ENCODE results near the gene CD22.

The CD22 gene

DNA sequence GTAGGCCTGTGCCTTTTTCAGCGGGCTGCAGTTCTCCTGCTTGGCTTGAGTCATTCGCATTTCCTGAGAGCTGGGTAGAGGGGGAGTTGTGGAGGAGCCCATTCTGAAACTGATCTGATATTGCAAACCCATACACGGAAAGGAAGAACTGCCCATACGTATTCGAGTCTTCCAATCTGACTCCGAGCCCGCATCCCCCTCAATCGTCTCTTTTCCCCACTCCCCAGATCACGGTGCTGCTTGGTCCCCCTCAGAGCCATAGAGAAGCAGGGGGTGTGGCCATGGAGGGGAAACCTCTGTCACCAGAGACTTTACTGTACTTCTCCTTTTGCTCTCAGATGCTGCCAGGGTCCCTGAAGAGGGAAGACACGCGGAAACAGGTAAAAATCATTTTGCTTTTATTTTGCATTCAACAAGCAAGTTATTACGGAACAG lies at the start of gene CD22:
TSS of gene CD22 (plus strand) at position 337 of the 435 bp plus-strand sequence. CDS start 2,854 bp downstream, outside the sequence.
- H3K36me3 ChIP-seq (ENCODE audit: control insufficient read depth, insufficient read depth, low read length): peaks cover 6% of the 10 kb centered on the region
- peak within 1 kb of the TSS; percentile 71 for H3K4me3 ChIP-seq (replicated peaks; ENCODE audit: low read depth, low read length)
- TF ChIP-seq CTCF (IDR thresholded peaks at IDR 0.05; ENCODE audit: insufficient read depth, low read length, poor library complexity, severe bottlenecking): no peak
- DNase-seq (ENCODE audit: extremely low read depth, insufficient read length): peak; percentile 76
- no peaks in the 10 kb centered on the region for H3K27me3 ChIP-seq (replicated peaks; ENCODE audit: control insufficient read depth, insufficient read depth, low read length)

DNA sequence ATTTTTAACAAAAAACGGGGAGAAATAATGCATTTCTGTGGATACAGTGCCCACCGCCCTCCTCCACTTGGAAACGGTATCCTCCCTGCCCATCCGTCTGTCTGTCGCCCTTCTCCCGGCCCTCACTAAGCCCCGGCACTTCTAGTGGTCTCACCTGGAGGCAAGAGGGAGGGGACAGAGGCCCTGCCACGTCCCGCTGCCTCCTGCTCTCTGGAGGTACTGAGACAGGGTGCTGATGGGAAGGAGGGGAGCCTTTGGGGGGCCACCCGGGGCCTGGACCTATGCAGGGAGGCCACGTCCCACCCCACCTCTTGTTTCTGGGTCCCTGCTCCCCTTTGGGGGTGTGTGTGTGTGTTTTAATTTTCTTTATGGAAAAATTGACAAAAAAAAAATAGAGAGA lies 49.6 kb upstream of the CD22 start:
- Histone ChIP-seq H3K36me3 (ENCODE audit: control insufficient read depth, insufficient read depth, low read length) (peaks cover 11% of the 10 kb centered on the region), H3K27me3 (replicated peaks; ENCODE audit: control insufficient read depth, insufficient read depth, low read length) (no peaks in the 10 kb centered on the region), H3K4me3 (replicated peaks; ENCODE audit: low read depth, low read length) (no peak overlapping the region)
- no peak for TF ChIP-seq CTCF (IDR thresholded peaks at IDR 0.05; ENCODE audit: insufficient read depth, low read length, poor library complexity, severe bottlenecking)
- DNase-seq (ENCODE audit: extremely low read depth, insufficient read length): no peak

DNA sequence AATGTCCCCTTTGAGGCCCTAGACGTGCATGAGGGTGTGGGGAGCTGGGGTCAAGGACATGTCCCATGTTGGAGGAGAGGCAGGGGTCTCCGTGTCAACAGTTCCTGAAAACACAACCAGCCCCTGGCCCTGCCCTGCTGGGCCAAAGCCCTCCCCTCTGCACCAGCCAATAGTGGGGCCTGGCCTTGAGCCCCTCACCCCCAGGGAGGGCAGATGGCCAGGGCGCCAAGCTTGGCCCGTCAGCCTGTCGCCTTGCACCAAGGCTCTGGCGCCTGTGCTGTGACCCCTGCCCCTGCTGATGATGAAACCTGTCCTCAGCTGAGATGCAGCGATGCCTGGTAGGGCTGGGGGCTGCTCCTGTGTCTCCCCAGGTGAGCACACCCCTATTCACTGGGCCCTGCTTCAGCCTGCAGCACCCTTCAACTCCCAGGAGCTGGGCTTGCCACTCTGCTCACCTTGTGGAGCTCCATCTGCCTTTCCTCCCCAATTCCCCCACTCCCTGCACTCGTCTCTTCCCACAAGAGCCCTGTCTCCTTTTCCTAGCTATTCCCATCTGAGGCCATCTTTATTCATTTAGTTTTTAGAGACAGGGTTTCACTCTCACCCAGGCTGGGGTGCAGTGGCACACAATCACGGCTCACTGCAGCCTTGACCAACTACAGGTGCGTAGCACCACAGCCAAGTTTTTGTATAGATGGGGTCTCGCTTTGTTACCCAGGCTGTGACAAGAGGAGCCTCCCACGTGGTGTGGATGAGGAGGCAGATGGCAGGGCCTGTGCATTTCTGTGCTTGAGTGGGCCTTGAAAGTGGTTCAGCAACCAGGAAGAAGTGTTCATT lies 48.8 kb upstream of the CD22 start:
- no peak for DNase-seq (ENCODE audit: extremely low read depth, insufficient read length)
- H3K27me3 ChIP-seq (replicated peaks; ENCODE audit: control insufficient read depth, insufficient read depth, low read length): no peaks in the 10 kb centered on the region
- H3K36me3 ChIP-seq (ENCODE audit: control insufficient read depth, insufficient read depth, low read length): peaks cover 11% of the 10 kb centered on the region
- H3K4me3 ChIP-seq (replicated peaks; ENCODE audit: low read depth, low read length): no peak overlapping the region
- no peak for TF ChIP-seq CTCF (IDR thresholded peaks at IDR 0.05; ENCODE audit: insufficient read depth, low read length, poor library complexity, severe bottlenecking)

DNA sequence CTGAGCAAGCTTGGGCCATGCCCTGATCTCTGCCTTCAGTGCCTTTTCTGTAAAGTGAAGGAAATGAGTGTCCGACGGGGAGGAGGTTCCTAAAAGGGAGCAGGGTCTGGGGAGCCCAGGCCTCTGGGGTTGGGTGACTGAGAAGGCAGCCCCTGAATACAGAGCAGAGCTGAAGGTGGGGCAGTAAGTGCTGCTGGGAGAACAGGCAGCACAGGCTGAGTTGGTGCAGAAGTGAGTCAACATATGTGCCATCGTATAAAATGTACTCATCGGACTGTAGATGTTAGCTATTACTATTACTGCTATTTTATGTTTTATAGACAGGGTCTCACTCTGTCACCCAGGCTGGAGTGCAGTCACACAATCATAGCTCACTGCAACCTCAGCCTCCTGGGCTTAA lies 47.7 kb upstream of the CD22 start:
- Histone ChIP-seq H3K36me3 (ENCODE audit: control insufficient read depth, insufficient read depth, low read length) (peaks cover 9% of the 10 kb centered on the region), H3K27me3 (replicated peaks; ENCODE audit: control insufficient read depth, insufficient read depth, low read length) (no peaks in the 10 kb centered on the region), H3K4me3 (replicated peaks; ENCODE audit: low read depth, low read length) (no peak overlapping the region)
- DNase-seq (ENCODE audit: extremely low read depth, insufficient read length): no peak
- TF ChIP-seq CTCF (IDR thresholded peaks at IDR 0.05; ENCODE audit: insufficient read depth, low read length, poor library complexity, severe bottlenecking): no peak

- no peaks in the 10 kb centered on the region for H3K27me3 ChIP-seq (replicated peaks; ENCODE audit: control insufficient read depth, insufficient read depth, low read length)
- TF ChIP-seq CTCF (IDR thresholded peaks at IDR 0.05; ENCODE audit: insufficient read depth, low read length, poor library complexity, severe bottlenecking): no peak
- DNase-seq (ENCODE audit: extremely low read depth, insufficient read length): no peak
Observed at GRCh38 chr19:35284153-35285094, 44.6 kb upstream of the CD22 start.

More at GRCh38 chr19:35284153-35285094, 44.6 kb upstream of the CD22 start:
- H3K4me3 ChIP-seq (replicated peaks; ENCODE audit: low read depth, low read length): no peak overlapping the region
- H3K36me3 ChIP-seq (ENCODE audit: control insufficient read depth, insufficient read depth, low read length): peaks cover 3% of the 10 kb centered on the region
